GM23338 (cell line): ENCODE data around the gene EFCAB6. TPM values are rescaled to one million over a fixed set of nuclear protein-coding genes. Genes with fewer than 3 reads are reported as not detected.

ENCODE experiments used
- ATAC-seq: fragments of 200-7000 bp; cut with Tn5 transposase; 3 replicates; pipeline ENCODE4 v1.9.1; 2020
- DNase-seq: peaks from one replicate; pipeline ENCODE4 v3.0.0-alpha.2; 2015; ENCODE audit warnings: low spot score
- H2AFZ ChIP-seq: fragments of 200-600 bp; sonication (generic); 2 replicates; pipeline ENCODE4 v1.8.0; 2016; ENCODE audit warnings: antibody characterized with exemption, mild to moderate bottlenecking, moderate library complexity
- H3F3A ChIP-seq: fragments of 200-600 bp; sonication (generic); replicated peaks from 2 replicates; pipeline ENCODE4 v1.8.0; 2017; ENCODE audit warnings: antibody characterized with exemption, mixed run types, low read depth
- H3K27ac ChIP-seq: fragments of 200-600 bp; sonication (generic); 2 replicates; pipeline ENCODE4 v1.6.1; 2016; ENCODE audit warnings: low read depth
- H3K27me3 ChIP-seq: fragments of 200-600 bp; sonication (generic); 2 replicates; pipeline ENCODE4 v1.8.0; 2016; ENCODE audit warnings: mild to moderate bottlenecking, mixed run types, moderate library complexity; ENCODE audit not compliant: insufficient read depth
- H3K36me3 ChIP-seq: fragments of 200-600 bp; sonication (generic); 2 replicates; pipeline ENCODE4 v1.8.0; 2016; ENCODE audit warnings: mild to moderate bottlenecking; ENCODE audit not compliant: insufficient read depth
- H3K4me1 ChIP-seq: fragments of 200-600 bp; sonication (generic); 2 replicates; pipeline ENCODE4 v1.8.0; 2016; ENCODE audit warnings: mild to moderate bottlenecking, moderate library complexity; ENCODE audit not compliant: insufficient read depth
- H3K4me2 ChIP-seq: fragments of 200-600 bp; sonication (generic); 2 replicates; pipeline ENCODE4 v1.7.1; 2017; ENCODE audit warnings: mixed run types
- H3K4me3 ChIP-seq: fragments of 200-600 bp; sonication (generic); 2 replicates; pipeline ENCODE4 v1.6.1; 2016; ENCODE audit warnings: mixed run types
- H3K79me2 ChIP-seq: fragments of 200-600 bp; sonication (generic); replicated peaks from 2 replicates; pipeline ENCODE4 v1.8.0; 2017; ENCODE audit warnings: mild to moderate bottlenecking; ENCODE audit not compliant: insufficient read depth
- H3K9me2 ChIP-seq: fragments of 200-600 bp; sonication (generic); 2 replicates; pipeline ENCODE4 v1.8.0; 2017; ENCODE audit not compliant: insufficient read depth
- H4K20me1 ChIP-seq: fragments of 200-600 bp; sonication (generic); replicated peaks from 2 replicates; pipeline ENCODE4 v1.8.0; 2017; ENCODE audit warnings: mild to moderate bottlenecking; ENCODE audit not compliant: insufficient read depth
- H3K27ac Mint-ChIP-seq: 2 replicates; pipeline ENCODE4 v1.8.0; 2020; ENCODE audit warnings: inconsistent platforms, mild to moderate bottlenecking, moderate library complexity, mixed read lengths
- H3K27me3 Mint-ChIP-seq: 3 replicates; pipeline ENCODE4 v1.8.0; 2022; ENCODE audit warnings: low read depth, mild to moderate bottlenecking, moderate library complexity, mixed read lengths, inconsistent platforms; ENCODE audit not compliant: insufficient read depth, poor library complexity
- H3K36me3 Mint-ChIP-seq: 3 replicates; pipeline ENCODE4 v1.8.0; 2021; ENCODE audit warnings: low read depth, mild to moderate bottlenecking, inconsistent platforms, moderate library complexity, mixed read lengths
- H3K4me1 Mint-ChIP-seq: 3 replicates; pipeline ENCODE4 v1.8.0; 2020; ENCODE audit warnings: mild to moderate bottlenecking, inconsistent platforms, mixed read lengths
- H3K4me3 Mint-ChIP-seq: 3 replicates; pipeline ENCODE4 v1.8.0; 2021; ENCODE audit warnings: moderate library complexity, mild to moderate bottlenecking, inconsistent platforms, mixed read lengths
- H3K9me3 Mint-ChIP-seq: 3 replicates; pipeline ENCODE4 v1.8.0; 2020; ENCODE audit warnings: moderate library complexity, mild to moderate bottlenecking, inconsistent platforms, mixed read lengths
- CREB1 ChIP-seq: fragments of 250-450 bp; sonication (Bioruptor Pico); IDR thresholded peaks from 2 replicates; pipeline ENCODE4 v1.5.0; 2020; ENCODE audit warnings: low read depth, mild to moderate bottlenecking, moderate library complexity
- CTCF ChIP-seq, 2 experiments: fragments of 200-600 bp in 1 of 2; sonication (generic) in 1 of 2; conservative IDR thresholded peaks; 2 replicates each; pipeline versions ENCODE4 v1.5.1 to v1.6.1; 2016 to 2017; ENCODE audit warnings: antibody characterized with exemption in 2 of 2, low read depth in 2 of 2, mild to moderate bottlenecking in 2 of 2, moderate library complexity in 1 of 2
- EZH2phosphoT487 ChIP-seq: fragments of 200-600 bp; sonication (generic); IDR thresholded peaks from one replicate; pipeline ENCODE4 v1.8.1; 2018; ENCODE audit warnings: antibody characterized with exemption; ENCODE audit not compliant: unreplicated experiment
- POLR2AphosphoS5 ChIP-seq: IDR thresholded peaks from 2 replicates; pipeline ENCODE4 v1.6.1; 2016; ENCODE audit warnings: antibody characterized with exemption, low read depth
- STAT1 ChIP-seq: IDR thresholded peaks from one replicate; pipeline ENCODE4 v1.6.1; 2016; ENCODE audit warnings: antibody characterized with exemption; ENCODE audit not compliant: unreplicated experiment
- ZNF114 ChIP-seq: fragments of 250-450 bp; sonication (Bioruptor Pico); IDR thresholded peaks from 2 replicates; pipeline ENCODE4 v1.5.0; 2020; ENCODE audit warnings: mild to moderate bottlenecking, moderate library complexity
- polyA plus RNA-seq: library from polyadenylated mRNA; unstranded; fragments of >200 nt; fragmentation: Nextera tagmentation; extraction: Ambion mirVana; gene quantifications from 2 replicates; pipeline ENCODE4 v1.2.1, GENCODE V29; 2016
- total RNA-seq: library from RNA; depleted of rRNA; stranded (reverse); fragments of >200 nt; shearing (Covaris generic); gene quantifications from 2 replicates; pipeline ENCODE4 v1.2.3, GENCODE V29; 2014
- TF ChIP-seq, protein P1 (sequence below): IDR thresholded peaks from one replicate; pipeline ENCODE4 v1.6.1; 2018; ENCODE audit warnings: antibody characterized with exemption; ENCODE audit not compliant: unreplicated experiment
- TF ChIP-seq, protein P2 (sequence below): fragments of 250-450 bp; sonication (Bioruptor Pico); IDR thresholded peaks from 2 replicates; pipeline ENCODE4 v1.5.0; 2020; ENCODE audit warnings: mild to moderate bottlenecking, moderate library complexity

The EFCAB6 gene
- total and polyA plus RNA-seq, 2 experiments from 2014 or later = 1.1 to 1.8 TPM

DNA sequence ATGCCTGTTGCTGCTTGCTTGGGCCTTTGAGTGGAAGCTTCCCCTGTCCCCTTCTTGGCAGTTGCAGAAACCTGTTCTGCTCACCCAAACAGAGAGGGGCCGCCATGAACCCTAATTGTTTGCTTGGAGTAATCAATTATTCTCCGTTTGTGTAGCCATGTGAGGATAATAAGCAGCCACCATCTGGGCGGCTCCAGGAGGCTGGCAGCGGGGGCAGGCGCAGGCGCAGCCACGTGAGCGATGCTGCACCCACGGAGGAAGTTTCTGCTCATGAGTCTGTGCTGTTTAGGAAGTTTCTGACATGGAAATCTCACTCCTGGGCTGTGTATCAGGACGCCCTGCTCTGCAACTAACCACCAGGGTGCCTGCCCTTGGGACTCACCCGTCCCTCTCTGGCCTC, 310.2 kb downstream of the EFCAB6 start (continued):
- no peak for TF ChIP-seq ZNF114 (CRISPR knock-in tag)
- no peak for TF ChIP-seq CREB1 (CRISPR knock-in tag)
- TF ChIP-seq, protein P1, sequence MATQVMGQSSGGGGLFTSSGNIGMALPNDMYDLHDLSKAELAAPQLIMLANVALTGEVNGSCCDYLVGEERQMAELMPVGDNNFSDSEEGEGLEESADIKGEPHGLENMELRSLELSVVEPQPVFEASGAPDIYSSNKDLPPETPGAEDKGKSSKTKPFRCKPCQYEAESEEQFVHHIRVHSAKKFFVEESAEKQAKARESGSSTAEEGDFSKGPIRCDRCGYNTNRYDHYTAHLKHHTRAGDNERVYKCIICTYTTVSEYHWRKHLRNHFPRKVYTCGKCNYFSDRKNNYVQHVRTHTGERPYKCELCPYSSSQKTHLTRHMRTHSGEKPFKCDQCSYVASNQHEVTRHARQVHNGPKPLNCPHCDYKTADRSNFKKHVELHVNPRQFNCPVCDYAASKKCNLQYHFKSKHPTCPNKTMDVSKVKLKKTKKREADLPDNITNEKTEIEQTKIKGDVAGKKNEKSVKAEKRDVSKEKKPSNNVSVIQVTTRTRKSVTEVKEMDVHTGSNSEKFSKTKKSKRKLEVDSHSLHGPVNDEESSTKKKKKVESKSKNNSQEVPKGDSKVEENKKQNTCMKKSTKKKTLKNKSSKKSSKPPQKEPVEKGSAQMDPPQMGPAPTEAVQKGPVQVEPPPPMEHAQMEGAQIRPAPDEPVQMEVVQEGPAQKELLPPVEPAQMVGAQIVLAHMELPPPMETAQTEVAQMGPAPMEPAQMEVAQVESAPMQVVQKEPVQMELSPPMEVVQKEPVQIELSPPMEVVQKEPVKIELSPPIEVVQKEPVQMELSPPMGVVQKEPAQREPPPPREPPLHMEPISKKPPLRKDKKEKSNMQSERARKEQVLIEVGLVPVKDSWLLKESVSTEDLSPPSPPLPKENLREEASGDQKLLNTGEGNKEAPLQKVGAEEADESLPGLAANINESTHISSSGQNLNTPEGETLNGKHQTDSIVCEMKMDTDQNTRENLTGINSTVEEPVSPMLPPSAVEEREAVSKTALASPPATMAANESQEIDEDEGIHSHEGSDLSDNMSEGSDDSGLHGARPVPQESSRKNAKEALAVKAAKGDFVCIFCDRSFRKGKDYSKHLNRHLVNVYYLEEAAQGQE = no peak
- TF ChIP-seq POLR2AphosphoS5 = no peak
- TF ChIP-seq EZH2phosphoT487 = no peak
- TF ChIP-seq CTCF (conservative IDR thresholded peaks at IDR 0.05; ENCODE audit: low read depth in 2 of 2) = no peak

DNA sequence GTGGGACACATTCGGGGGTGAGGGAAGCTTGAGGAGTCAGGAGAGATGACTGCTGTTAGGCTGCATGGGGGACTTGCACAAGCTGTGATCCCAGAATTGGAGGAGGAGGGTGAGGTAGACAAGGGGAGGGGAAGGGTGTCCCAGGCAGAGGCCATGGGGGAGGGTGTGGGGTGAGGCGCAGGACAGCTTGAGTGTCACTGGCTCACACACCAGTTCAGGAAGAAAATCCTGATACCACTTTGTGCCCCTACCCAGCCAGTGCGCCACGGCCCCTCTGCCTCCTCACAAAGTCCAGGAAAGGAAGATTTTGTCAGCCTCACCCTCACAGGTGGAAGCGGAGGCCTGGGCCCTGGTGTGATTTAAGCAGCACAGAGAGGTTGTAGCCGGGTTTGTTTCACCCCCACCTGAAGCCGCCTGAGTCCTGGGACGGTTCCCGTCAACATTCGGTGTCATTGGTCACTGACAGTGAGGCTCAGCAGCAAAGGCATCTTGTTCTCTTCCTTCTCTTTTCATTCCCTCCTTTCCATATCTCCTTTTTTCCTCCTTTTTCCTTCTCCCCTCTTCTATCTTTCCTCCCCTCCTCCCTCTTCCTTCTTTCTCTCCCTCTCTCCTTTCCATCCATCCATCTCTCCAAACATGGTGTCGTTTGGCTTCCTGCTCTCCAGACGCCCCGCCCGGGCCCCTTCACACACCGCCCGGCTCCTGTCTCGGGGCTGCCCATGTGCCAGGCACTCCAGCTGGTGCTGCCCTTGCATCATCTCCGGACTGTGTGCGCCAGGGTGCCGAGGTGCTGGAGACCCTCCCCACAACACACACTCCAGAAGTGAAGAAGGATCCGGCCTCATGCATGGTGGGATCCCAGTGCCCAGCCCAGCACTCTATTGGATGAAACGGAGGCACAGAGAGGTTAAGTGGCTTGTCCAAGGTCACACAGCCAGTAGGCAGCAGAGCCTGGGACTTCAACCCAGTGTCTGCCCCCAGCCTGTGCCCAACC, 311.0 kb downstream of the EFCAB6 start:
- no peak overlapping the region for H3K27ac ChIP-seq
- H2AFZ ChIP-seq = no peak overlapping the region
- ATAC-seq (no peak), DNase-seq (no peak)
- H3F3A ChIP-seq = no peaks in the 10 kb centered on the region
- peaks cover 5% of the 10 kb centered on the region; the same call in 2 of the 3 replicates for H3K36me3 Mint-ChIP-seq
- H4K20me1 ChIP-seq = no peaks in the 10 kb centered on the region
- H3K27me3 ChIP-seq = no peaks in the 10 kb centered on the region
- no peak overlapping the region for H3K4me3 ChIP-seq
- H3K4me1 ChIP-seq = no peaks in the 10 kb centered on the region
- H3K4me1 Mint-ChIP-seq = no peaks in the 10 kb centered on the region
- no peaks in the 10 kb centered on the region for H3K36me3 ChIP-seq
- no peaks in the 10 kb centered on the region for H3K27me3 Mint-ChIP-seq
- no peak overlapping the region for H3K4me2 ChIP-seq
- no peaks in the 10 kb centered on the region for H3K79me2 ChIP-seq
- no peak overlapping the region for H3K27ac Mint-ChIP-seq
- peaks cover 15% of the 10 kb centered on the region; the same call in 1 of the 2 replicates for H3K9me2 ChIP-seq
- H3K4me3 Mint-ChIP-seq = no peak overlapping the region
- peaks cover 23% of the 10 kb centered on the region for H3K9me3 Mint-ChIP-seq
- TF ChIP-seq, protein P1 = no peak
- TF ChIP-seq, protein P2, sequence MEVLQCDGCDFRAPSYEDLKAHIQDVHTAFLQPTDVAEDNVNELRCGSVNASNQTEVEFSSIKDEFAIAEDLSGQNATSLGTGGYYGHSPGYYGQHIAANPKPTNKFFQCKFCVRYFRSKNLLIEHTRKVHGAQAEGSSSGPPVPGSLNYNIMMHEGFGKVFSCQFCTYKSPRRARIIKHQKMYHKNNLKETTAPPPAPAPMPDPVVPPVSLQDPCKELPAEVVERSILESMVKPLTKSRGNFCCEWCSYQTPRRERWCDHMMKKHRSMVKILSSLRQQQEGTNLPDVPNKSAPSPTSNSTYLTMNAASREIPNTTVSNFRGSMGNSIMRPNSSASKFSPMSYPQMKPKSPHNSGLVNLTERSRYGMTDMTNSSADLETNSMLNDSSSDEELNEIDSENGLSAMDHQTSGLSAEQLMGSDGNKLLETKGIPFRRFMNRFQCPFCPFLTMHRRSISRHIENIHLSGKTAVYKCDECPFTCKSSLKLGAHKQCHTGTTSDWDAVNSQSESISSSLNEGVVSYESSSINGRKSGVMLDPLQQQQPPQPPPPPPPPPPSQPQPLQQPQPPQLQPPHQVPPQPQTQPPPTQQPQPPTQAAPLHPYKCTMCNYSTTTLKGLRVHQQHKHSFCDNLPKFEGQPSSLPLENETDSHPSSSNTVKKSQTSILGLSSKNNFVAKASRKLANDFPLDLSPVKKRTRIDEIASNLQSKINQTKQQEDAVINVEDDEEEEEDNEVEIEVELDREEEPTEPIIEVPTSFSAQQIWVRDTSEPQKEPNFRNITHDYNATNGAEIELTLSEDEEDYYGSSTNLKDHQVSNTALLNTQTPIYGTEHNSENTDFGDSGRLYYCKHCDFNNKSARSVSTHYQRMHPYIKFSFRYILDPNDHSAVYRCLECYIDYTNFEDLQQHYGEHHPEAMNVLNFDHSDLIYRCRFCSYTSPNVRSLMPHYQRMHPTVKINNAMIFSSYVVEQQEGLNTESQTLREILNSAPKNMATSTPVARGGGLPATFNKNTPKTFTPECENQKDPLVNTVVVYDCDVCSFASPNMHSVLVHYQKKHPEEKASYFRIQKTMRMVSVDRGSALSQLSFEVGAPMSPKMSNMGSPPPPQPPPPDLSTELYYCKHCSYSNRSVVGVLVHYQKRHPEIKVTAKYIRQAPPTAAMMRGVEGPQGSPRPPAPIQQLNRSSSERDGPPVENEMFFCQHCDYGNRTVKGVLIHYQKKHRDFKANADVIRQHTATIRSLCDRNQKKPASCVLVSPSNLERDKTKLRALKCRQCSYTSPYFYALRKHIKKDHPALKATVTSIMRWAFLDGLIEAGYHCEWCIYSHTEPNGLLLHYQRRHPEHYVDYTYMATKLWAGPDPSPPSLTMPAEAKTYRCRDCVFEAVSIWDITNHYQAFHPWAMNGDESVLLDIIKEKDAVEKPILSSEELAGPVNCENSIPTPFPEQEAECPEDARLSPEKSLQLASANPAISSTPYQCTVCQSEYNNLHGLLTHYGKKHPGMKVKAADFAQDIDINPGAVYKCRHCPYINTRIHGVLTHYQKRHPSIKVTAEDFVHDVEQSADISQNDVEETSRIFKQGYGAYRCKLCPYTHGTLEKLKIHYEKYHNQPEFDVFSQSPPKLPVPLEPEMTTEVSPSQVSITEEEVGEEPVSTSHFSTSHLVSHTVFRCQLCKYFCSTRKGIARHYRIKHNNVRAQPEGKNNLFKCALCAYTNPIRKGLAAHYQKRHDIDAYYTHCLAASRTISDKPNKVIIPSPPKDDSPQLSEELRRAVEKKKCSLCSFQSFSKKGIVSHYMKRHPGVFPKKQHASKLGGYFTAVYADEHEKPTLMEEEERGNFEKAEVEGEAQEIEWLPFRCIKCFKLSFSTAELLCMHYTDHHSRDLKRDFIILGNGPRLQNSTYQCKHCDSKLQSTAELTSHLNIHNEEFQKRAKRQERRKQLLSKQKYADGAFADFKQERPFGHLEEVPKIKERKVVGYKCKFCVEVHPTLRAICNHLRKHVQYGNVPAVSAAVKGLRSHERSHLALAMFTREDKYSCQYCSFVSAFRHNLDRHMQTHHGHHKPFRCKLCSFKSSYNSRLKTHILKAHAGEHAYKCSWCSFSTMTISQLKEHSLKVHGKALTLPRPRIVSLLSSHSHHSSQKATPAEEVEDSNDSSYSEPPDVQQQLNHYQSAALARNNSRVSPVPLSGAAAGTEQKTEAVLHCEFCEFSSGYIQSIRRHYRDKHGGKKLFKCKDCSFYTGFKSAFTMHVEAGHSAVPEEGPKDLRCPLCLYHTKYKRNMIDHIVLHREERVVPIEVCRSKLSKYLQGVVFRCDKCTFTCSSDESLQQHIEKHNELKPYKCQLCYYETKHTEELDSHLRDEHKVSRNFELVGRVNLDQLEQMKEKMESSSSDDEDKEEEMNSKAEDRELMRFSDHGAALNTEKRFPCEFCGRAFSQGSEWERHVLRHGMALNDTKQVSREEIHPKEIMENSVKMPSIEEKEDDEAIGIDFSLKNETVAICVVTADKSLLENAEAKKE (CRISPR knock-in tag) = no peak
- no peak for TF ChIP-seq STAT1
